Measurements from ENCODE around the gene BTF3L4. TPM values are rescaled to one million over a fixed set of nuclear protein-coding genes. Genes with fewer than 3 reads are reported as not detected.
"Not testable (repeated sequence)": the region's sequence is repeated elsewhere in the genome, so short reads cannot be mapped to it uniquely, and the experiment has no call there.

The BTF3L4 gene
- 10 to 100 TPM; 24.2 to 29.9 TPM for total RNA-seq

- H3K4me3 Mint-ChIP-seq = peak within 1 kb of the TSS; percentile 99
- H3K27me3 Mint-ChIP-seq = no peaks in the 10 kb centered on the region
- peak; percentile 95 for ATAC-seq
- peak within 1 kb of the TSS; percentile 92 to 95 for H3K27ac Mint-ChIP-seq
- peaks cover 49 to 51% of the 10 kb centered on the region in 2 donors for H3K4me1 Mint-ChIP-seq (ENCODE audit: low read depth in 2 of 2)
- peak; percentile 93 for DNase-seq (ENCODE audit: low spot score)
- peaks cover 5% of the 10 kb centered on the region for H3K36me3 Mint-ChIP-seq
- H3K9me3 Mint-ChIP-seq = no peaks in the 10 kb centered on the region
Measured at GRCh38 chr1:52056163-52056936, at the start of gene BTF3L4. Gene BTF3L4 (plus strand): TSS chr1:52056295. CDS start chr1:52059848, 3,553 bp downstream.

DNA sequence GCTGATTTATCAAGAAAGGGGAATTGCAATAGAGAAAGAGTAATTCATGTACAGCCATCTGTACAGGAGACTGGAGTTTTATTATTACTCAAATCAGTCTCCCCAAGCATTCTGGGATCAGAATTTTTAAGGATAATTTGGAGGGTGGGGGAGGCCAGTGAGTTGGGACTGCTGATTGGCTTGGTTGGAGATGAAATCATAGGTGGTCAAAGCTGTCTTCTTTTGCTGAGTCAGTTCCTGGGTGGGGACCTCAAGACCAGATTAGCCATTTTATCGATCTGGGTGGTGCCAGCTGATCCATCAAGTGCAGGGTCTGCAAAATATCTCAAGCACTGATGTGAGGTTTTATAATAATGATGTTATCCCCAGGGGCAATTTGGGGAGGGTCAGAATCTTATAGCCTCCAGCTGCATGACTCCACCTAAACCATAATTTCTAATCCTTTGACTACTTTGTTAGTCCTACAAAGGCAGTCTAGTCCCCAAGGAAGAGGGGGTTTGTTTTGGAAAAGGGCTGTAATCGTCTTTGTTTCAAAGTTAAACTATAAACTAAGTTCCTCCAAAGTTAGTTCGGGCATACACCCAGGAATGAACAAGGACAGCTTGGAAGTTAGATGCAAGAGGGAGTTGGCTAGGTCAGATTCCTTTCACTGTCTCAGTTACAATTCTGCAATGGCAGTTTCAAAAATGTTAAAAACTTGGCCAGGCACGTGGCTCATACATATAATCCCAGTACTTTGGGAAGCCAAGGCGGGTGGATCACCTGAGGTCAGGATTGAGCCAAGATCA lies 48.7 kb upstream of the BTF3L4 start:
- H3K4me3 Mint-ChIP-seq = no peak overlapping the region

DNA sequence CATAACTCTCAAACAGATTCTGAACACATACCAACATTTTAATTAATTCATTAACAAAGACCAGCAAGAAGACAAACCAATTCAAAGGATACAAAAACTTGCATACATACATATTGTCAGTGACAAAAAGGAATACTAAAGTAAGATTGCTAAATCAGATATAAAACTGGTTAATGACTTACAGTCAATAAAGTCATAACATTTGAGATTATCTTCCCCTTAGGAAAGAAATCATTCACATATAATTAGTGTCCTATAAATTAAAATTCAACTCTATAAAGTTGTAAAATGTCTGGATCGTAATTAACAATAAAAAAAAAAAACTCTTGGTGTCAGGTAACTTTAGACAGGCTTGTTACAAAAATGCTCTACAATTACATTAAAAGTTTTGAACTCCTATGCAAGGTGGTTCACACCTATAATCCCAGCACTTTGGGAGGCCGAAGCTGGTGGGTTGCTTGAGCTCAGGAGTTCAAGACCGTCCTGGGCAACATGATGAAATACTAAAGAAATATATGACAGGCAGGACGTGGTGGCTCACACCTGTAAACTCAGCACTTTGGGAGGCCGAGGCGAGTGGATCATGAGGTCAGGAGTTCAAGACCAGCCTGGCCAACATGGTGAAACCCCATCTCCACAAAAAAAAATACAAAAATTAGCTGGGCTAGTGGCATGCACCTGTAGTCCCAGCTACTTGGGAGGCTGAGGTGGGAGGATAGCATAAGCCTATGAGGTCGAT lies 47.9 kb upstream of the BTF3L4 start:
- Mint-ChIP-seq H3K27ac (no peak overlapping the region), H3K4me1 (ENCODE audit: low read depth in 2 of 2) (no peaks in the 10 kb centered on the region), H3K27me3 (peaks cover 12 to 13% of the 10 kb centered on the region in 2 donors), H3K36me3 (no peaks in the 10 kb centered on the region), H3K9me3 (no peaks in the 10 kb centered on the region), H3K4me3 (no peak overlapping the region)
- no peak for ATAC-seq
- no peak for DNase-seq (ENCODE audit: low spot score)

More for the DNA sequence above, 48.7 kb upstream of the BTF3L4 start:
- no peak overlapping the region for H3K27ac Mint-ChIP-seq
- no peak for DNase-seq (ENCODE audit: low spot score)
- no peaks in the 10 kb centered on the region for H3K4me1 Mint-ChIP-seq (ENCODE audit: low read depth in 2 of 2)
- no peak for ATAC-seq
- H3K9me3 Mint-ChIP-seq = no peaks in the 10 kb centered on the region
- H3K36me3 Mint-ChIP-seq = no peaks in the 10 kb centered on the region
- peaks cover 13 to 15% of the 10 kb centered on the region in 2 donors for H3K27me3 Mint-ChIP-seq

GRCh38 chr1:52022133-52022532 lies 34.0 kb upstream of the BTF3L4 start:
- H3K27me3 Mint-ChIP-seq = no peaks in the 10 kb centered on the region
- no peaks in the 10 kb centered on the region for H3K9me3 Mint-ChIP-seq
- ATAC-seq = no peak
- H3K36me3 Mint-ChIP-seq = peaks cover 9% of the 10 kb centered on the region
- no peak for DNase-seq (ENCODE audit: low spot score)
- H3K27ac Mint-ChIP-seq = no peak overlapping the region
- H3K4me1 Mint-ChIP-seq (ENCODE audit: low read depth in 2 of 2) = no peaks in the 10 kb centered on the region
- no peak overlapping the region for H3K4me3 Mint-ChIP-seq

DNA sequence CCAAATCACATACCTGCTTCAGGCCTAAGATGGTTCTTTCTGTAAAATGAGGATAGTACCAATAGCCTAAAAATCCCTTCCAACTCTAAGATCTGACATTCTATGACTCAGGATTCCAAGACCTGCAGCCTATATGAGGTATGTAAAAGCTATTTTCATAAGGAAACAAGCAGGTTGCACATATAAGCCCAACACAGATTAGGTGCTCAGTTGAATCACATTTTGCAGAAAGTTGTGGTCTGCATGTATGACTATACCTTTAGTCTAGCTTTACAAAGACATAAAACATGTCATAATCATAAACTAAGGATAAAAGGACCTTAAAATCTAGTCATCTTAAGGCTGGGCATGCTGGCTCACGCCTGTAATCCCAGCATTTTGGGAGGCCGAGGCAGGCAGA lies 29.8 kb upstream of the BTF3L4 start:
- H3K27me3 Mint-ChIP-seq = no peaks in the 10 kb centered on the region
- no peak for DNase-seq (ENCODE audit: low spot score)
- peaks cover 11% of the 10 kb centered on the region for H3K36me3 Mint-ChIP-seq
- no peak for ATAC-seq
- H3K4me1 Mint-ChIP-seq (ENCODE audit: low read depth in 2 of 2) = peaks cover 6 to 11% of the 10 kb centered on the region in 2 donors
- no peak overlapping the region for H3K4me3 Mint-ChIP-seq
- H3K27ac Mint-ChIP-seq = no peak overlapping the region
- H3K9me3 Mint-ChIP-seq = no peaks in the 10 kb centered on the region

- Mint-ChIP-seq H3K27ac (no peak overlapping the region), H3K4me1 (ENCODE audit: low read depth in 2 of 2) (peaks cover 16 to 26% of the 10 kb centered on the region in 2 donors), H3K9me3 (no peaks in the 10 kb centered on the region), H3K36me3 (peaks cover 8% of the 10 kb centered on the region), H3K4me3 (no peak overlapping the region), H3K27me3 (no peaks in the 10 kb centered on the region)
- no peak for DNase-seq (ENCODE audit: low spot score)
- ATAC-seq = no peak
Measured at GRCh38 chr1:52028328-52028727, 27.8 kb upstream of the BTF3L4 start.

DNA sequence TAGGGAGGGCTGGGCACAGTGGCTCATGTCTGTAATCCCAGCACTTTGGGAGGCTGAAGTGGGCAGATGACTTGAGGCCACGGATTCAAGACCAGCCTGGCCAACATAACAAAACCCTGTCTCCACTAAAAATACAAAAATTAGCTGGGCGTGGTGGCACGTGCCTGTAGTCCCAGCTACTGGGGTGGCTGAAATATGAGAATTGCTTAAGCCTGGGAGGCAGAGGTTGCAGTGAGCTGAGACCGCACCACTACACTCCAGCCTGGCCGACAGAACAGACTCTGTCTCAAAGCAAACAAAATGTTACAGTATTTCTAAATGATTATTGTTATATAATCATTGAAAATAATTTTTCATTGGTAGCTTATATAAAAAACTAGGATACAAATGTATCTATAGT lies 27.3 kb upstream of the BTF3L4 start:
- H3K27me3 Mint-ChIP-seq; DNase-seq (ENCODE audit: low spot score); ATAC-seq; H3K27ac Mint-ChIP-seq; H3K36me3 Mint-ChIP-seq; H3K4me3 Mint-ChIP-seq; H3K9me3 Mint-ChIP-seq: not testable (repeated sequence)
- H3K4me1 Mint-ChIP-seq (ENCODE audit: low read depth in 2 of 2) = peaks cover 16 to 28% of the 10 kb centered on the region in 2 donors

GRCh38 chr1:52032124-52032784 lies 23.8 kb upstream of the BTF3L4 start:
- peak overlapping the region; percentile 89 for H3K4me3 Mint-ChIP-seq
- H3K4me1 Mint-ChIP-seq (ENCODE audit: low read depth in 2 of 2) = peaks cover 19 to 32% of the 10 kb centered on the region in 2 donors
- peaks cover 1% of the 10 kb centered on the region for H3K36me3 Mint-ChIP-seq
- no peaks in the 10 kb centered on the region for H3K9me3 Mint-ChIP-seq
- ATAC-seq (no peak), DNase-seq (ENCODE audit: low spot score) (no peak)
- no peaks in the 10 kb centered on the region for H3K27me3 Mint-ChIP-seq
- H3K27ac Mint-ChIP-seq = peak overlapping the region; percentile 92

GRCh38 chr1:52032785-52033131 lies 23.3 kb upstream of the BTF3L4 start:
- Mint-ChIP-seq H3K4me3 (peak overlapping the region; percentile 89), H3K27ac (peak overlapping the region; percentile 92)
- DNase-seq (ENCODE audit: low spot score) = no peak

DNA sequence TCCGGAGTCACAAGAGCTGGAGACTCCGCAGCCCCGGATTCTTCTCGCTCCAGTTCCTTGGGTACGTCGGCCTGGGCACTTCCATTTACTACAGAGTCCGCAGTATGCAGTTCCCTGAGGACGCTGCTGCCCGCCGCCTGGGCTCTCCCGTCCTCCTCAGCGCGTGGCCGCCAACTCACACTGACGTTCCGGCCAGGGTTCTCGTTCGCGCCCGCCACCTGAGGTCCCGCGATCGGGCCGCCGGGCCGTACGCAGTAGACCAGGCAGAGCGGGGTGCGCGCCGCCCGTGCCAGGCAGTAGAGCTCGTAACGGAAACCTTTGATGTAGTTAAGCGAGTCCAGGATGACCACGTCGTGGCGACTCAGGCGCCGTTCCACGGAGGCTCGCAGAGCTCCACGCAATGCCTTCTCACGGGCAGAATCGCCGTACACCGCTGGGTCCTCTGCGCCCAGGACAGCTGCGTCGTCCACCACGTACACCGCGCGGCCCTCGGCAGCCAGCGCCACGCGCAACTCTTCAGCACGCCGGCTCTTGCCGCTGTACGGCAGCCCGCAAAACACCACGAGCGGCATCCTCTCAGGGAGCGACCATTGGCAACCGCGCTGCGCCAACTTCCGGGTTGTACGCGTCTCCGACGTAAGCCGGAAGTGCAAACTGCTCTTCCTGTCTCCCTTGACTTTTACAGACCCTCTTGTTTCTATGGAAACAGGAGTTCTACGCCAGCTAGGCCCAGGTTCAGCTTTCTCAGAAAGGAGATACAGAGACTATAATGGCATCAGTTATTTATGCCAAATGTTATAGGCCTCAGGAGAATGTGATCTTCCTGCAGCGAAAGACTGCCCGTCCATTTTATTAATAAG lies 22.7 kb upstream of the BTF3L4 start, which contains the start of gene KTI12:
Gene KTI12, minus strand, starts transcription at position 621 of the 860 bp plus-strand sequence. Its CDS starts 49 bp downstream, at position 572.
- Mint-ChIP-seq H3K27ac (peak within 1 kb of the TSS; percentile 92), H3K4me3 (peak within 1 kb of the TSS; percentile 89), H3K27me3 (no peaks in the 10 kb centered on the region), H3K4me1 (ENCODE audit: low read depth in 2 of 2) (peaks cover 19 to 32% of the 10 kb centered on the region in 2 donors), H3K36me3 (no peaks in the 10 kb centered on the region), H3K9me3 (no peaks in the 10 kb centered on the region)
- ATAC-seq (peak; percentile 96 to 98), DNase-seq (ENCODE audit: low spot score) (peak; percentile 92)

More at GRCh38 chr1:52032785-52033131, 23.3 kb upstream of the BTF3L4 start:
- H3K27me3 Mint-ChIP-seq = no peaks in the 10 kb centered on the region
- ATAC-seq = peak; percentile 17 to 48
- H3K4me1 Mint-ChIP-seq (ENCODE audit: low read depth in 2 of 2) = peaks cover 19 to 32% of the 10 kb centered on the region in 2 donors
- no peaks in the 10 kb centered on the region for H3K9me3 Mint-ChIP-seq
- H3K36me3 Mint-ChIP-seq = no peaks in the 10 kb centered on the region

GRCh38 chr1:52034050-52034384 lies 22.1 kb upstream of the BTF3L4 start:
- Mint-ChIP-seq H3K9me3 (no peaks in the 10 kb centered on the region), H3K27ac (peak overlapping the region; percentile 92), H3K4me1 (ENCODE audit: low read depth in 2 of 2) (peaks cover 19 to 32% of the 10 kb centered on the region in 2 donors), H3K27me3 (no peaks in the 10 kb centered on the region), H3K36me3 (no peaks in the 10 kb centered on the region), H3K4me3 (peak overlapping the region; percentile 89)
- ATAC-seq (no peak), DNase-seq (ENCODE audit: low spot score) (no peak)

- Mint-ChIP-seq H3K9me3 (no peaks in the 10 kb centered on the region), H3K36me3 (no peaks in the 10 kb centered on the region), H3K27me3 (no peaks in the 10 kb centered on the region), H3K4me3 (no peak overlapping the region), H3K27ac (no peak overlapping the region), H3K4me1 (ENCODE audit: low read depth in 2 of 2) (peaks cover 4 to 10% of the 10 kb centered on the region in 2 donors)
- DNase-seq (ENCODE audit: low spot score) (no peak), ATAC-seq (no peak)
Measured at GRCh38 chr1:52037402-52037814, 18.7 kb upstream of the BTF3L4 start.

All from natural killer cell treated with Interleukin-12 subunit alpha and Interleukin-12 subunit beta and Interleukin-15 and Interleukin-18, amount 100 ng/mL, for 72 hours (primary cell).